ENCODE measurements around the gene JUNB.

DNA sequence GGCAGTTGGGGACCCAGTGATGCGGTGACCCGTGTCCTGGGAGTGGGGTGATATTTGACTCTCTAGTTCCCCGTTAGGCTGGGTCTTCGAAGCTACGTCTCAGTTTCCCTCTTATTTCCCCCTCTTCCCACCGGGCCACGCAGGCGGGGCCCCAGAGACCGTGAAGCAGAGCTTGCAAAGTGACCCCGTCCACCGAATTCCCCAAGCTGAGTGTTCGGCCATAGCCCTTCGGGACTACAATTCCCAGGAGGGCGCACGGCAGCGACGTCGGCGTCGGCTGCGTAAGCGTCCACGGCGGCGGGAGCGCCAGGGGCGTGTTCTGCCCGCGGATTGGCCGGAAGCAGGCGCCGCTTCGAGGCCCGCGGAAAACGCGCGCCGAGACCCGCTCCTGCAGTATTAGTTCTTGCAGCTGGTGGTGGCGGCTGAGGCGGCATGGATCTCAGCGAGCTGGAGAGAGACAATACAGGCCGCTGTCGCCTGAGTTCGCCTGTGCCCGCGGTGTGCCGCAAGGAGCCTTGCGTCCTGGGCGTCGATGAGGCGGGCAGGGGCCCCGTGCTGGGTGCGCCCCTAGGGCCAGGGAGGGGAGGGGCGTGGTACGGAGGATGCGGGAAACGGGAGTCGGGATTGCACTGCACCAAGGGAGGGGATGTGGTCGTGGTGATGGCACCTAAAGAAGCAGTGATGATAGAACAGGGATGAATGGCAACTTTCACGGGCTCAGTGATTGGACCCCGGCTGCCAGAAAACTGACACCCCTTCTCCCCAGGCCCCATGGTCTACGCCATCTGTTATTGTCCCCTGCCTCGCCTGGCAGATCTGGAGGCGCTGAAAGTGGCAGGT lies 15.2 kb downstream of the JUNB start, which contains the start of gene RNASEH2A:
- no peak for TF ChIP-seq ZFX (IDR thresholded peaks at IDR 0.05; ENCODE audit: borderline replicate concordance)
- no peak for TF ChIP-seq CTCF (IDR thresholded peaks at IDR 0.05)
